PC-9 (cell line): ENCODE measurements around the gene MRPS10. TPM values are rescaled to one million over a fixed set of nuclear protein-coding genes. Genes with fewer than 3 reads are reported as not detected.
A peak's percentile ranks its signal among the peaks of the same experiment; 100 is the strongest.

Experiments
- BruUV-seq: library from RNA; stranded (reverse); fragments of 400-500 nt; replicated peaks from 2 replicates; lab custom pipeline; 2021; lab: Mats Ljungman, UMichigan
- CTCF ChIA-PET: fragments of 300-600 bp; sonication (Branson Sonifier 250); formaldehyde crosslinking; loops from one replicate; lab custom pipeline; 2022; ENCODE audit warnings: antibody characterized with exemption; lab: Charles Lee
- POLR2A ChIA-PET: fragments of 300-600 bp; sonication (Branson Sonifier 250); formaldehyde crosslinking; loops from one replicate; lab custom pipeline; 2022; ENCODE audit warnings: antibody characterized with exemption; ENCODE audit not compliant: unreplicated experiment; lab: Charles Lee
- DNase-seq, 2 experiments: peaks; one replicate each; pipeline versions ENCODE4 v3.0.0 to v3.0.0-alpha.2; 2015 to 2022; ENCODE audit warnings: mixed read lengths in 1 of 2
- H2AFZ ChIP-seq: fragments of 200-600 bp; sonication (generic); 2 replicates; pipeline ENCODE4 v1.8.1; 2017; ENCODE audit warnings: antibody characterized with exemption
- H3F3A ChIP-seq: fragments of 200-600 bp; sonication (generic); 2 replicates; pipeline ENCODE4 v1.8.1; 2017; ENCODE audit warnings: antibody characterized with exemption, mild to moderate bottlenecking, low read depth; ENCODE audit not compliant: insufficient read depth
- H3K27ac ChIP-seq: fragments of 200-600 bp; sonication (generic); 2 replicates; pipeline ENCODE4 v1.6.1; 2016; ENCODE audit warnings: mixed run types
- H3K27me3 ChIP-seq: fragments of 200-600 bp; sonication (generic); 2 replicates; pipeline ENCODE4 v1.6.1; 2016; ENCODE audit warnings: low read depth, mixed run types; ENCODE audit not compliant: insufficient read depth
- H3K36me3 ChIP-seq: fragments of 200-600 bp; sonication (generic); 2 replicates; pipeline ENCODE4 v1.6.1; 2016; ENCODE audit warnings: low read depth, mixed run types
- H3K4me1 ChIP-seq: fragments of 200-600 bp; sonication (generic); replicated peaks from 2 replicates; pipeline ENCODE4 v1.6.1; 2016; ENCODE audit warnings: mixed run types; ENCODE audit not compliant: insufficient read depth
- H3K4me2 ChIP-seq: fragments of 200-600 bp; sonication (generic); 2 replicates; pipeline ENCODE4 v1.6.1; 2017; ENCODE audit warnings: mixed run types
- H3K4me3 ChIP-seq: fragments of 200-600 bp; sonication (generic); 2 replicates; pipeline ENCODE4 v1.6.1; 2016; ENCODE audit warnings: mixed run types
- H3K79me2 ChIP-seq: fragments of 200-600 bp; sonication (generic); 2 replicates; pipeline ENCODE4 v1.6.1; 2017; ENCODE audit warnings: low read depth, mixed run types
- H3K9me2 ChIP-seq: fragments of 200-600 bp; sonication (generic); 2 replicates; pipeline ENCODE4 v1.8.1; 2017; ENCODE audit warnings: mild to moderate bottlenecking; ENCODE audit not compliant: insufficient read depth
- H3K9me3 ChIP-seq: fragments of 200-600 bp; sonication (generic); 2 replicates; pipeline ENCODE4 v1.8.1; 2016; ENCODE audit warnings: low read depth; ENCODE audit not compliant: insufficient read depth
- H4K20me1 ChIP-seq: fragments of 200-600 bp; sonication (generic); 2 replicates; pipeline ENCODE4 v1.8.1; 2017; ENCODE audit not compliant: insufficient read depth
- EZH2 ChIP-seq: fragments of 200-600 bp; sonication (generic); IDR thresholded peaks from 2 replicates; pipeline ENCODE4 v1.8.0; 2017; ENCODE audit warnings: antibody characterized with exemption, low read depth
- intact Hi-C: fragments of 100-400 bp; cut with micrococcal nuclease; formaldehyde crosslinking; loops from one replicate; pipeline ENCODE4 v1.10.0; 2022; ENCODE audit not compliant: unreplicated experiment
- total RNA-seq: library from RNA; stranded (reverse); gene quantifications from 2 replicates; pipeline ENCODE4 v1.2.3, GENCODE V29; 2021
- TF ChIP-seq, protein P1 (sequence below): fragments of 200-600 bp; sonication (generic); conservative IDR thresholded peaks from 2 replicates; pipeline ENCODE4 v1.6.1; 2017; ENCODE audit warnings: mixed run types, antibody characterized with exemption, mild to moderate bottlenecking, moderate library complexity

The MRPS10 gene
- total RNA-seq, 1 experiment from 2014 or later = 56.5 TPM

DNA sequence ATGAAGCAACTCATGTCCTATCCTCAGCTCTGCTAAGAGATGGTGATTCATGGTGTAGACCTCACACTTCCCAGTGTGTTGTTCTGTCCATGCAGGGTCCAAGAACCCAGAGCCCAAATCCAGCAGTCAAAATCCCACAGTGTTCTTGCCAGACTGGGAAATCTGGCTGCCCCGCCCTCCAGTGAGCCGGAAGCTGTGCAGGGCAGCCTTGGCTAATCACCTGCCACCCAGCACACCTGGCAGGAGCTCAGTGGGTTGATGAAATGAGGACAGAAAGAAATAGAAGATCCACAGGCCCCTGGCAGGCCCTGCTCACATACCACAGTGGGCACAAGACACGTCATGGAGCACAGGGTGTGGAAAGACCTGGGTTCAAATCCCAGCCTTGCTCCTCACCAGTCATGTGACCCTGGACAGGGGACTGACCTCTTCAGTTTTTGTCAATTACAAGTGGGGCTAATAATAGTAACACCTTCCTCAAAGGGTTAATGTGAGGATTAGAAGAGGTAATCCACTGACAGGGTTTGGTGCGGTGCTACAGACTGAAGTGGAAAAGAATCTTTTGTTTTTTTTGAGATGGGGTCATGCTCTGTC, 58.1 kb downstream of the MRPS10 start:
- intact Hi-C loops = loop anchor here (2.0 kb wide), 1 partner anchor 17 kb away; the partner anchor contains the start of gene C6orf132
- no peaks in the 10 kb centered on the region for H3K9me3 ChIP-seq
- no TSS peak for BruUV-seq
- H3K4me2 ChIP-seq = no peak overlapping the region
- H3K4me3 ChIP-seq = no peak overlapping the region
- no peaks in the 10 kb centered on the region for H3K9me2 ChIP-seq
- CTCF ChIA-PET = interaction anchor here (0.7 kb wide), 1 partner anchor 359 kb away, joined by 3 read pairs; no protein-coding TSS in a partner anchor
- no peak overlapping the region for H3K27ac ChIP-seq
- H3K36me3 ChIP-seq = no peaks in the 10 kb centered on the region
- H3K27me3 ChIP-seq = no peaks in the 10 kb centered on the region
- DNase-seq = no peak
- H3K79me2 ChIP-seq = no peaks in the 10 kb centered on the region
- TF ChIP-seq, protein P1, sequence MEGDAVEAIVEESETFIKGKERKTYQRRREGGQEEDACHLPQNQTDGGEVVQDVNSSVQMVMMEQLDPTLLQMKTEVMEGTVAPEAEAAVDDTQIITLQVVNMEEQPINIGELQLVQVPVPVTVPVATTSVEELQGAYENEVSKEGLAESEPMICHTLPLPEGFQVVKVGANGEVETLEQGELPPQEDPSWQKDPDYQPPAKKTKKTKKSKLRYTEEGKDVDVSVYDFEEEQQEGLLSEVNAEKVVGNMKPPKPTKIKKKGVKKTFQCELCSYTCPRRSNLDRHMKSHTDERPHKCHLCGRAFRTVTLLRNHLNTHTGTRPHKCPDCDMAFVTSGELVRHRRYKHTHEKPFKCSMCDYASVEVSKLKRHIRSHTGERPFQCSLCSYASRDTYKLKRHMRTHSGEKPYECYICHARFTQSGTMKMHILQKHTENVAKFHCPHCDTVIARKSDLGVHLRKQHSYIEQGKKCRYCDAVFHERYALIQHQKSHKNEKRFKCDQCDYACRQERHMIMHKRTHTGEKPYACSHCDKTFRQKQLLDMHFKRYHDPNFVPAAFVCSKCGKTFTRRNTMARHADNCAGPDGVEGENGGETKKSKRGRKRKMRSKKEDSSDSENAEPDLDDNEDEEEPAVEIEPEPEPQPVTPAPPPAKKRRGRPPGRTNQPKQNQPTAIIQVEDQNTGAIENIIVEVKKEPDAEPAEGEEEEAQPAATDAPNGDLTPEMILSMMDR = no peak
- no peak for TF ChIP-seq EZH2
- no peaks in the 10 kb centered on the region for H4K20me1 ChIP-seq
- H3F3A ChIP-seq = no peaks in the 10 kb centered on the region; the same call in 1 of the 2 replicates
- H3K4me1 ChIP-seq = peaks cover 16% of the 10 kb centered on the region
- no peak overlapping the region for H2AFZ ChIP-seq
- POLR2A ChIA-PET = interaction anchor here (0.6 kb wide), 1 partner anchor 17 kb away, joined by 3 read pairs; the partner anchor contains the start of gene C6orf132

DNA sequence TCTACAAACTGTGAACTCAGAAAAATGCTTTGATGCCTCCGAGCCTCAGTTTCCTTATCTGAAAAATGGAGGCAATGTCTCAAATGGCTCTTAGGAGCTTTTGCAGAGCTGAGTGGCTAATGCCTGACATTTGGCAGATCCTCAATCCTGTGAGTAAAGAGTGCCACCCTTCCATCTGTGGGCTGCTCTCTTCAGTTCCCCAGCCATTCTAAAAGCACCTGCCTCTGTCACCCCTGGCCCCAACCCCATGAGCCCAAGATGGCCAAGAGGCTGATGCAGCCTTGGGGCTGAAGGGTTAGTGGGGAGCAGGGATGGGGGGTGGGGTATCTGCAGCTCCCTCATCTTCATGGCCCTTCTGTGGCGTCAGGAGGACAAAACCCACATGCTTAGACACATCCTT, 59.0 kb downstream of the MRPS10 start:
- H3K9me3 ChIP-seq = no peaks in the 10 kb centered on the region
- no peaks in the 10 kb centered on the region for H3K27me3 ChIP-seq
- no peak overlapping the region for H3K4me2 ChIP-seq
- ChIA-PET POLR2A (no interaction called here), CTCF (interaction anchor here (0.6 kb wide), 1 partner anchor 837 kb away, joined by 16 read pairs; no protein-coding TSS in a partner anchor)
- no peak for DNase-seq
- H3K9me2 ChIP-seq = no peaks in the 10 kb centered on the region
- H3K4me3 ChIP-seq = no peak overlapping the region
- peaks cover 16% of the 10 kb centered on the region for H3K4me1 ChIP-seq
- H3K27ac ChIP-seq = no peak overlapping the region
- intact Hi-C loops = loop anchor here (2.0 kb wide), 1 partner anchor 16 kb away; the partner anchor contains the start of gene C6orf132
- no peaks in the 10 kb centered on the region for H4K20me1 ChIP-seq
- TF ChIP-seq EZH2 = no peak
- TF ChIP-seq, protein P1 = no peak
- H3F3A ChIP-seq = no peaks in the 10 kb centered on the region; the same call in 1 of the 2 replicates
- no TSS peak for BruUV-seq
- no peaks in the 10 kb centered on the region for H3K36me3 ChIP-seq
- H2AFZ ChIP-seq = no peak overlapping the region
- no peaks in the 10 kb centered on the region for H3K79me2 ChIP-seq

DNA sequence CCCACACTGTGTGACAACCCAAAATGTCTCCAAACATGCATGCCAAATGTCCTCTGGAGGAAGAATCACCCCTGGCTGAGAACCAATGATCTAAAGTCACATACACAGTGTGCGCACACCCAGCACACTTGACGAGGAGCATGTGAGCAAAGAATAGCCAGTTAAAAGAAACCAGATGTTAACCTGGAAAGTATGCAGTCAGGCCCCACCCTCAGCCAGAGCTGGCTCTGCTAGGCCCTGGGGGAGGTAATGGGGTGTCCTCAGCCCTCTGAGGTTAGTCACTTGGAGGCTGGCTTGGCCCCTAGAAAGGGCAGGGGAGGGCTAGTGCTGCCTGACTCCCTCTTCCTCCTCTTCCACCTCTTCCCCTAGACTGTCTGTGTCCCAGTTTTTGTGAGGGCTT, 59.6 kb downstream of the MRPS10 start:
- no peak overlapping the region for H3K4me3 ChIP-seq
- DNase-seq = peak in 1 of 2 experiments; percentile 46
- no peaks in the 10 kb centered on the region for H3K27me3 ChIP-seq
- no peaks in the 10 kb centered on the region for H4K20me1 ChIP-seq
- no peaks in the 10 kb centered on the region for H3K9me2 ChIP-seq
- H3F3A ChIP-seq = no peaks in the 10 kb centered on the region; the same call in 1 of the 2 replicates
- no peaks in the 10 kb centered on the region for H3K9me3 ChIP-seq
- no peak overlapping the region for H3K4me2 ChIP-seq
- no peaks in the 10 kb centered on the region for H3K36me3 ChIP-seq
- no peak for TF ChIP-seq EZH2
- POLR2A ChIA-PET = no interaction called here
- H3K4me1 ChIP-seq = peaks cover 16% of the 10 kb centered on the region
- no peaks in the 10 kb centered on the region for H3K79me2 ChIP-seq
- CTCF ChIA-PET = interaction anchor here (0.6 kb wide), 2 partner anchors 837 to 840 kb away, joined by 3 to 16 read pairs; no protein-coding TSS in a partner anchor
- no peak overlapping the region for H3K27ac ChIP-seq
- BruUV-seq = no TSS peak
- intact Hi-C loops = loop anchor here (2.0 kb wide), 1 partner anchor 15 kb away; the partner anchor contains the start of gene C6orf132
- no peak overlapping the region for H2AFZ ChIP-seq

Other genes with a start within 250 kb of the MRPS10 start
- 35.6 and 38.4 TPM in 2 replicates for gene TAF8, start 167.3 kb downstream of the MRPS10 start, total RNA-seq
- gene C6orf132, start 75.2 kb downstream of the MRPS10 start, total RNA-seq = 49.8 and 53.9 TPM in 2 replicates
- gene GUCA1A, start 44.5 kb downstream of the MRPS10 start, total RNA-seq = not detected in 2 replicates
- gene GUCA1B, start 22.9 kb downstream of the MRPS10 start, total RNA-seq = 1.1 and 2.5 TPM in 2 replicates
- gene TRERF1, start 234.1 kb upstream of the MRPS10 start, total RNA-seq = 12.3 and 14.5 TPM in 2 replicates